ENCODE results near the gene FILIP1L.

- TF ChIP-seq ZFP30 (CRISPR knock-in tag; IDR thresholded peaks at IDR 0.05) (no peak), RARB (CRISPR knock-in tag; IDR thresholded peaks at IDR 0.05) (no peak), BACH2 (CRISPR knock-in tag; IDR thresholded peaks at IDR 0.05; ENCODE audit: borderline replicate concordance) (no peak), PATZ1 (CRISPR knock-in tag; IDR thresholded peaks at IDR 0.05; ENCODE audit: borderline replicate concordance) (no peak), ZC3H10 (CRISPR knock-in tag; IDR thresholded peaks at IDR 0.05) (no peak), ARNTL (CRISPR knock-in tag; IDR thresholded peaks at IDR 0.05; ENCODE audit: borderline replicate concordance, low read depth) (no peak), POU6F1 (CRISPR knock-in tag; IDR thresholded peaks at IDR 0.05; ENCODE audit: borderline replicate concordance, low read depth) (no peak)
These were observed 325.1 kb downstream of the FILIP1L start for GRCh38 chr3:99789011-99789721.
